GM18508 (cell line): Measurements from ENCODE around the gene PROK2.

Source experiments
- ATAC-seq: cut with Tn5 transposase; IDR thresholded peaks from one replicate; pipeline ENCODE4 v1.9.1; 2021; ENCODE audit warnings: moderate number of reproducible peaks; ENCODE audit not compliant: insufficient read depth, unreplicated experiment

PROK2 gene

DNA sequence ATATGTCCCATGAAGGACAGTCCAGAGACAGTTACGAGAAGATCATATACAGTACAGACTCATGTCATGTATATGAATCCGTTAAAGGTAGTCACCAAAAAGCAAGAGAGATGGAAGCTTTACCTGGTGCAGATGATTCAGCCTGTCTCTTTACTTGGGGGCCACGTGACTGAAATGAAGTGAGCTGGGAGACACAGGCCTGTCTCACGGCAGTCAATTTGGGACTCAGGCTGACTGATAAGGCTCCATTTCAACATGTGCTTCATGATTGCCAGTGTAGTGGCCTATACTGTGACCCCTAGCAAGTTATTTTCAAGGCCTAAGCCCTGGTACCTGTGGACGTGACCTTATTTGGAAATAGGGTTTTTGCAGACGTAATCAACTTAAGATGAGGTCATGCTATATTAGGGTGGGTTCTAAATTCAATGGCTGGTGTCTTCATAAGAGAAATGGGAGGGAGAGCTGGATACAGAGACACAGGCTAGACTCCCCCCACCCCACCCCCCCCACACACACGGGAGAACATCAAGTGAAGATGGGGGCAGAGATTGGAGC is 3.0 kb upstream of the PROK2 start:
- ATAC-seq = no peak

DNA sequence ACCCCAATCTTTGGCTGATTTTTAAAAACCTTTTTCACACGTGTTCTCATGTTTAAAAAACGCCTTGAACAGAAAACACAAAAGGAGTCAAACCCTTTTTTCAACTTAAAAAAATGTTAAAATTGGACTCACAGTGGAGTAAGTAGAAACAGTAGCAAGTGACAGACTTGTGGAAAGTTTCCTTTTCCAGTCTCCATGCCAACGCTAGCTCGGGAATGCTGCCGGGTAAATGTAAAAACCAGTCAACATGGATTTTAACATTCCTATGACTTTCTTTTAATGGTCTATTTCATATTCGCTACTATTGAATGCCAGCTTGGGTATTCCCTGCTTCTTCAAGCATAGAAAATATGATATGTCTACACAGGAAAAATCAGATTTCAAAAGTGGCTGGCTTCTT is 1.6 kb upstream of the PROK2 start:
- ATAC-seq = no peak

DNA sequence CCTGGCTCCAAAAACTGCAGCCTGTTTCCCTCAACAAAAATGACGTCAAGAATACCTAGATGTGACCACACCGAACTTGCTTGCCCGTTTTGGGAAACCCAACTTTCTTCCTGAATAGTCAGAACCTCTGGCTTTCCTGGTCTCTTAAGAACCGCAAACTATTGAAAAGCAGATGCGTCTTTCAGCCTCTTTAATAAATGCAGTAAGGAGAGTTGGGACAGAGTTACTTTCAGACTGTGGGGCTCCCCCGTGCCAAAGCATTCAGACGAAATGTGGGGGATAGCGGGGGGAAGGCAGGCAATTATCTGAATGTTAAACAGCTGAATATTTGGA is 1.2 kb upstream of the PROK2 start:
- no peak for ATAC-seq

DNA sequence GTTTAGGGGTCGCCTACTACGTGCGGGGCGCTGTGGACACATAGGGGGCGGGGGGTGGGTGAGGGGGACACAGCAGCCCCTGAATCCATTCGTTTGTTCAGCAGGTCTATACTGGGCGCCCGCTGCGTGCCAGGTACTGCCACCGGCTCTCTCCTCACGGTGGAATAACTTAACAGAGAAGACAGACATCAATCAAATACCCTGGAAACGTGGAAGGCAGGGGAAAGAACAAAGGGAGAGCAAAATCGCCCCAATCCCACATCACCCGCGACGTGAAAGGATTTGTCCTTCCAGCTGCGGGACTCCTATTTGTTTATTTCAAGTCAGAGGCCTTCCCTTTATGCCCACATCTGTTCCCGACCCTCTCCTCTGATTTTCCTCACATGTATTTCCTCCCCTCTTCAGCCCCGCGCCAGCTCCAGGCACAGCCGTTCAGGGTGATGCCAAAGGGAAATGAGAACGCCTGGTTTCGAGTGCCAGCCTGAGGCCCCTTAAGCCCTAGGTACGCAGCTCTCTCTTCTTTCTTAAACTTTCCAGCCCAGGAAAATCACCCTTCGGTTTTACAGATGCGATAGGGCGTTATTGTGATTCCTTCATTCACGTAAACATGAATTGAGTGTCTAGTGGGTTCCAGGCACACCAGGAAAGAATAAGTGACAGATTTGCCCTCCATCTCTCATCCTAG is 726 bp upstream of the PROK2 start:
- no peak for ATAC-seq

DNA sequence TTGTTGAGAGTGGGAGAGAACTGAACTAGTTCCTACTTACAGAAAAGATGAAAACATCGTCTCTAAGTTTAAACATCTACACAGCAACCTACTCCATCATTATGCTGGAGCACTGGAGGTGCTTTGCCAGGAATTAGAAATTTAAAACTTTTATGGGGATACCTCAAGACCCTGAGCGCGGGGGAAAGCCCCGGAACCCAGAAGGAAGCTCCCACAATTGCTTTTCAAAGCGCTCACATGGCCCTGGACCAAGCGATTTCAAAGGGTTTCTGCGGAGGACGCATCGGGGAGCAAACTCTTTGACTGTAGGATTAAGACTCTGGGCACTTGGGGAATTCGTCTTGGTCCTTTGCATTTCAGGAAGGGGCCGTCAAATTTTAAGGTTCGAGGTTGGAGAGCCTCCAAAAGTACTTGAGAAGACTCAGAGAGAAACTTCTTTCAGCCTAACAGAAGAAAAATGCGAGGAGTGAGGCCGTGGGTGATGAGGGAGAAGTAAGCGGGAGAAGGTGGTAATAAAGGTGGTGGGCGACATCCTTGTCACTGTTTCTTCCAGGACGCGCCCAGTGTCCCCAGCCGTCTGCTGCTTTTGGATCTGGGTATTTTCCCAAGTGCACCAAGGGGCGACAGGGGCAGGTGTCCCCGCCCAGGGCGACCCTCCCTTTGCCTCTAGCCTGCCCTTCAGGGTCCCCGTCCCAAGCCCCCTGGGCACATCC is 591 bp downstream of the PROK2 start:
- ATAC-seq = no peak

DNA sequence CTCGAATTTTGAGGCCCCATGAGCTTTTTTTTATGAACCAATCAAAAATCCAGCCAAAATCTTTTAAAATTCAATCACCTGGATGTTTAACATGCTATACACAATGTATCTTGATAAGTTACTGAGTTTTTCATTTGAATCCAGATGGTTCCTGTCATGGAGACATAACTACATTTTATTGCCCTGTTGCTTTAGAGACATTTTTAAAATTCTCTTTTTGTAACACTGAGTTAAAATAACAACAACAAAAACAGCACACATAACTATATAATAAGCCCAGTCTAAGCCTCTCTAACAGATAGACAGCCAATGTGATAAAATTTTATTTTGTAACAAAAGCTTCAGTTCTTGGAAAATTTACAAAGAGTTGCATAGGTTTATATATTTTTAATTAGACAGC is 1.8 kb downstream of the PROK2 start:
- no peak for ATAC-seq

DNA sequence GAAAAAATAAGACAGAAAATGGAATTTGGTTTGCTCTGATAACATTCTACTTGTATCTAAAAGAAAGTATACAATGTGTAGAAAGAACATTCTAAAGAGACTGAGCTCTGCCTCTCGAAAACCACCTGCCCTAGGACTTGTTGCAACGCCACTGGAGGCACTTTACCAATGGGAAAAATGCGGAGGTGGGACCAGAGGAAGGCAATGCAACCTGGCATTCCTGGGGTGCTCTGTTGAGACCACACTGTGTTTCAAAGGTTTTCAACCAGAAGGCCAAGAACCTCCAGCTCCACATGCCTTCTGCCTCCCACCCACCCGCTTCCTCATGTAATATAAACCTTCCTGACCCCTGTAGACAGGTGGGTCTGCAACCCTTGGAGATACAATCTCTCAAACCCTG is 4.5 kb downstream of the PROK2 start:
- ATAC-seq = no peak

DNA sequence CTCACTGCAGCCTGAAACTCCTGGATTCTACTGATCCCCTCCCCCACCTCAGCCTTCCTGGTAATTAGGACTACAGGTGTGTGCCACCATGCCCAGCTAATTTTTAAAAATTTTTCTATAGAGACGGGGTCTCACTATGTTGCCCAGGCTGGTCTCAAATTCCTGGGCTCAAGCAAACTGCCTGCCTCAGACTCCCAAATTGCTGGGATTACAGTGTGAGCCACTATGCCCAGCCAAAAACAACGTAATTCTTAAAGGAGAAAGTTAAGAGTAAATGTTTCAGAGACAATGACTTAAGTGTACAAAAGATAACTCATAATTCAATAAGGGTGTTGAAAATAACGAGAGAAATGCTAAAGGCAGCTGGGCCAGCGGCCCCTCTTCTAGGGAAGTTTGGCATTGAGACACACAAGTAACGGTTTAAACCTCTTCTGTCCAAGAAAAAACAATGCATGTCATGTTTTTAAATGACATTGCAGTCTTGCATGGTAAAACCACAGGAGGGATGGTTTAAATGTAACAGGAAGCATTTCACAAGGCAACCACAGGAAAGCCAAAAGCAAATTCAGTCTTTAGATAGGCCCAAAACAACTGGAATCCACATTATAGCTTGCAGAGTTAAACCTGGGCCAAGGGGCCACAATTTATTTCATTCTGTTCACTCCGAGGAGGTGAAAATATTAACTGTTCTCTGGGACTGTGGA is 5.1 kb downstream of the PROK2 start:
- no peak for ATAC-seq

DNA sequence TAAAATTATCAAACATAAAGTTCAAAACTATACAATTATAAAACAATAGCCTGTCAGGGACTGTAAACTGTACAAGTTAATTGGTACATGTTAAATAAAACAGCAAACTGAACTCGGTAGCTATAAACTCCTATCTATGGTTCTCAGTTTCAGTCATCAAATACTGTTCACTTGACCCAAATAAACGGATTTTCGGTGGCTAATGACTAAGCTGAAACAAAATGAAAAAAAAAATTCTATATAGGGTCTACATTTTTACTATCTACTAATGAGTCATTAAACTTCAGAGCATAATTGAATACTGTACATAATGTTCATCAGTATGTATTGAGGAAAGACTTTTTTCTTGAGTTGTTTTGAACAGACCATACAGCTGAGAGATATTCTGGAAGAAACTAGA is 6.6 kb downstream of the PROK2 start:
- no peak for ATAC-seq

DNA sequence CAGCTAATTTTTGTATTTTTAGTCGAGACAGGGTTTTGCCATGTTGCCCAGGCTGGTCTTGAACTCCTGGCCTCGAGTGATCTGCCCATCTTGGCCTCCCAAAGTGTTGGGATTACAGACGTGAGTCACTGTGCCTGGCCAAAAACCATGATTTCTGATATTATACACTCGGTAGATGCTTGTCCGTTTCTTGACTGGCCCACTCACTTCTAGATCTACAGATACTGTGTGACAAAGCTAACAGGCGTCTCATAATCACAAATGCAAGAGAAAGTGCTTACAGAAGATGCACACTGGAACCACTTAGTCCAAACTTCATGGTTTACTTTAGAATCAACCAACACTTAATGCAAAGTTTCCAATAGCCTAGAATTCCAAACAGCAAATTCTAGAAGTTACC is 8.4 kb downstream of the PROK2 start:
- ATAC-seq = no peak

DNA sequence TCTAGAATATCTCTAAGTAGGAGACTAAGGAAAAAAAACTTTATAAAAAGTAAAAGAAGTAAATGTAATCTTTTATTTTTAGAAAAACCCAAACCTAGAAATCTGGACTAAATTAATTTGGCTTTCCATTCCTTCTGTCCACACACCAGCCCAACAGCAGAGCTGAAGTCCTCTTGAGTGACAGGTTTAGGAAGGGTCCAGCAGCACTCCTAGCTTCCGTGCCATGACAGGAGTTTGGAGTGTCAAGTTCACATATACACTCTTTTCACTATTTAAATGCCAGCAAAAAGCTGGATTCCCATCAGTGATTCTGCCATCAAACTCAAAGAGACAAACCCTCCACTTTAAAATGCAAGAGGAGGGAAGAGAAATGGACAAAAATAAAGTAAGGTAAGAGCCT is 13.1 kb downstream of the PROK2 start:
- ATAC-seq = no peak

DNA sequence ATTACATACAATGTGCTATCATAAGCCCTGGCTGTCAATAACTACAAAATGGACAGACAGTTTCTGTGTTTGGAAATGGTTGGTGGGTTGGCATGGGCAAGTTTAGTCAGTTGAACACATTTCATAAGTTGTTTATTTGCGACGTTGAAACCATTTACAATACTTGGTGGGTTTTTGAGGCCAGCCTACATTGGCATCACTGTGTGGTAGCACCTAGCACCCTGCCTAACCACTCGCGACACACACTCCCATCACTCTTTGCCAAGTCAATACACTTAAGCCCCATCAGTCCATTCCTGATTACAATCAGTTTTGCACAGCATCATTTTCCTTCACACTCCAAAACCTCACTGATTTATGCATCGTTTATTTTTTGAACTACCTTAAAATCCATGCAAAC is 13.8 kb downstream of the PROK2 start:
- ATAC-seq = no peak

DNA sequence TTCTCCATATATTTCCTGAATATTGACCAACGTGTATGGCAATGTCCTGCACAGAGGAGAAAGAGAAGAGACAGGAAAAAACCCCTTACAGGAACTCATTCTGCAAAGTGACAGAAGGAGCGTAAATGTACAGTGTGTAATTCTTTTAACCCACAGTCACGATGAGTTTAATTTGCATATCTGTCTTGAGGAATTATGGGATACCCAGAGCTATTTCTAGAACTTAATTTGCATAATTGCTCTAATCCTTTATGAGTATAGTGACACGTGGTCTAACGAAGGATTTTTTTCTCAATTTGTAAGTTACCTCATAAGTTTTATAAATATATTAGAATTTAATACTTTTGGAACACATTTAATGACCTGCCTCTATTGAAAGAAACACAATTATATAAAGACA is 21.5 kb downstream of the PROK2 start:
- ATAC-seq = no peak

DNA sequence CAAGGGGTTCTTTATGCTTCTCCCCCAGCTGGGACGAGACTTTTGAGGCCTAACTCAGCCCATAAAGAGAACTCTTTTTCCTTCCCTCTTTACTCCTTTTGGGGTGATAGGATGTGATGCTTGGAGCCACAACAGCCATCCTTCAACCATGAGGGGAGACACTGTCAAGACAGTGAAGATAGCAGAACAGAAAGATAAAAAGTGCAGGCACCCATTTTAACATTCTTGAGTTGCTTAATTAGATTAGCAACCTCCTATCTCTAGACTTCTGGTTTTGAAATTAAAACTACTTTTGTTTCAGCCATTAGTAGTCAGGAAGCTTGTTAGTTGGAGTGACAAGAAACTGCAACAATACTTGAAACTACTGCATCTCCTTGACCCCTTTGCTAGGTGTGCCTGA is 24.8 kb downstream of the PROK2 start:
- no peak for ATAC-seq

DNA sequence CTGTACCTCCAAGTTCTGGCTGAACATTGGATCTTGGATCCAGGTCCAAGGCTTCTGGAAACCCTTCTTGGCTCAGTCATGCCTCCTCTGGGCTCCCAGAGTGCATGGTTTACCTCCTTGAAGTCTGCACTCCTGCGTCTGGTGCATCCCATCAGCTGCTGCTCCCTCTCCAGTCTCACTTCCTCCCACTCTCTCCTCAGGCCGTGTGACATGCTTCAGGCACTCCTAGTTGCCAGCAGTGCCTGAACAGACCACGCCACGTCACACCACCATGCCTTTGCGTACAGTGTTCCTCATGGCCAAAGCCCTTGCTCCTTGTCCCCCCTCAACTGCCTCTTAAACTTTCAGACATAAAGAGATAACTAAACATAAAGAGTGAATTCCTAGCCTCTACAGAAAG is 25.5 kb downstream of the PROK2 start:
- ATAC-seq = no peak

DNA sequence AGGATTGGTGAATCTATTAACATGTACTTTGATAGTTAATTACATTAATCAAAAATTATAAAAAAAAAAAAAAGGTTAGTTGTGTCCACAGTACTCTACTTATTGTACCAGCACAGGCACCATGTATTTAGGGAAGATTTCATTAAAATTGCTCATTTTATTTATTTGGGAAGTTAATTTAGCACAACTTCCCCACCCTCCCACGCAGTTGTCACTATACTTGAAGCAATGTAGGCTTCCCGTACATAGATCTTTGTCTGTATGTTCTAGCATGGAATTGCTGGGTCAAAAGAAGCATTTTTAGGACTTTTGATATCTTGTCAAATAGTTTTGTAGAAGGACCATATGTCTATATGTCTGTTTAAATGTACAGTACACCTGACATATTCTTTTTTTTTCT is 26.9 kb downstream of the PROK2 start:
- ATAC-seq = no peak

DNA sequence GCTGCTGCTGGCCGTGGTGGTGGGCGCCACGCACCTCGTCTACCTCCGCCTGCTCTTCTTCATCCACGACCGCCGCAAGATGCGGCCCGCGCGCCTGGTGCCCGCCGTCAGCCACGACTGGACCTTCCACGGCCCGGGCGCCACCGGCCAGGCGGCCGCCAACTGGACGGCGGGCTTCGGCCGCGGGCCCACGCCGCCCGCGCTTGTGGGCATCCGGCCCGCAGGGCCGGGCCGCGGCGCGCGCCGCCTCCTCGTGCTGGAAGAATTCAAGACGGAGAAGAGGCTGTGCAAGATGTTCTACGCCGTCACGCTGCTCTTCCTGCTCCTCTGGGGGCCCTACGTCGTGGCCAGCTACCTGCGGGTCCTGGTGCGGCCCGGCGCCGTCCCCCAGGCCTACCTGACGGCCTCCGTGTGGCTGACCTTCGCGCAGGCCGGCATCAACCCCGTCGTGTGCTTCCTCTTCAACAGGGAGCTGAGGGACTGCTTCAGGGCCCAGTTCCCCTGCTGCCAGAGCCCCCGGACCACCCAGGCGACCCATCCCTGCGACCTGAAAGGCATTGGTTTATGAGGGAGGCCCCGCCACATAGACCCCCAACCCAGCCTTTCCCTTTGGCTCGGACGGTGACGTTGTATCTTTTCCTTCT is 30.2 kb downstream of the PROK2 start:
- no peak for ATAC-seq

DNA sequence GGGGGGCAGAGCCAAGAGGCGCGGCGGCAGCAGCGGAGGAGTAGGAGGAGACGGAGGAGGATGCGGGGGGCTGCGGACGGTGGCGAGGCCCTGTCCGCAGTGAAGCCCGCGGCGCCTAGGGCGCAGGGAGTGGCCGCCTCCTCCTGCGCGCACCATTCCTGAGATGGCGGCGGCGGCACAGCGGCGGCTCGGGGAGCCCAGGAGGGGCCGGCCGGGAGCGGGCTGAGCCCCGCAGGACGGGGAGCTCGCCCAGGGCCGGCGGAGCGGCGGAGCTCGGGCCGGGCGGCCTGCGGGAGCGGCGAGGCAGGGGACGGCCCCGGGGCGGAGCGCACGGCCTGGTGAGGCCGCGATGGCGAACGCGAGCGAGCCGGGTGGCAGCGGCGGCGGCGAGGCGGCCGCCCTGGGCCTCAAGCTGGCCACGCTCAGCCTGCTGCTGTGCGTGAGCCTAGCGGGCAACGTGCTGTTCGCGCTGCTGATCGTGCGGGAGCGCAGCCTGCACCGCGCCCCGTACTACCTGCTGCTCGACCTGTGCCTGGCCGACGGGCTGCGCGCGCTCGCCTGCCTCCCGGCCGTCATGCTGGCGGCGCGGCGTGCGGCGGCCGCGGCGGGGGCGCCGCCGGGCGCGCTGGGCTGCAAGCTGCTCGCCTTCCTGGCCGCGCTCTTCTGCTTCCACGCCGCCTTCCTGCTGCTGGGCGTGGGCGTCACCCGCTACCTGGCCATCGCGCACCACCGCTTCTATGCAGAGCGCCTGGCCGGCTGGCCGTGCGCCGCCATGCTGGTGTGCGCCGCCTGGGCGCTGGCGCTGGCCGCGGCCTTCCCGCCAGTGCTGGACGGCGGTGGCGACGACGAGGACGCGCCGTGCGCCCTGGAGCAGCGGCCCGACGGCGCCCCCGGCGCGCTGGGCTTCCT is 31.0 kb downstream of the PROK2 start, which contains the start of gene GPR27:
Gene GPR27 (plus strand): TSS at position 155 of the 909 bp plus-strand sequence. CDS start 195 bp downstream, at position 350.
- no peak for ATAC-seq

DNA sequence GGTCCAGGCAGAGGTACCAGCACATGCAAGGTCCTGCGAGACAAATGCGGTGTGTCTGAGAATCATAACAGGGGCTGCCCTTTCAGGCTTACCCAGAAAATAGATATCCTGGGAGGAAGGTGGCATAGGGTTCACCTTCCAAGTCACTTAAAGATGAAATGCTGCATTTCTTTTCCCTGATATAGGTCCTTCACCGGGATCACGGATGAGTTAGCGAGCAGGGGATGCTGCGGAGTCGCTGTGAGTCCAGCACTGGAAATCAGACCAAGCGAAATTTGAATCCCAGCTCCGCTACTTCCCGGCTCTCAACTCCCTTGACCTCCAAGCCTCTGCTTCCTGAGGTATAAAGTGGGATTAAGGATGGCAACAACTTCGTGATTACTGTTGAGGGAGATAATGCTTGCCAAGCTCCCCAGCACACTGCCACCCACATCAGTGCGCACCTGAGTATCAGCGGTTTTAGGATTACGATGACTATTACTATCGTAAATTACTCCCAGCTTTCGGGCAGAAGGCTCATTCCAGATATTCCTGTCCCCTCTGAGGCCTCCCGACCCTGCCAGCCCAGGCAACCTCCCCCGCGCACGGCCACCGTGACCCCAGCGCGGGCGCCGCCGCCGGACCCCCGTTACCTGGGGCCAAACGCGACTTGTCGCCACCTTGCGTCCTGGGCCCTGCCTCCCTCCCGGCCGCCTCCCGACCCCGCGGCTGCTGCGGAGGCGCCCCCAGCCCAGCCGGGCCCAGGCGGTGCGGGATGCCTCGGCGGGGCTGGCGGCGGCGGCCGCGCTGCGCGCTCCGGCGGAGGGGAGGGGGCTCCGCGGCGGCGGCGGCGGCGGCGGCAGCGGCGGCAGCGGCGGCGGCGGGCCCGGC is 31.9 kb downstream of the PROK2 start:
- ATAC-seq = no peak
